Measurements from ENCODE around the gene TAAR8. TPM values are rescaled to one million over a fixed set of nuclear protein-coding genes. Genes with fewer than 3 reads are reported as not detected.
A peak's percentile ranks its signal among the peaks of the same experiment; 100 is the strongest.
"Not testable (repeated sequence)": the region's sequence is repeated elsewhere in the genome, so short reads cannot be mapped to it uniquely, and the experiment has no call there.

Gene TAAR8
- total RNA-seq, 1 experiment from 2014 or later, result not detected

DNA sequence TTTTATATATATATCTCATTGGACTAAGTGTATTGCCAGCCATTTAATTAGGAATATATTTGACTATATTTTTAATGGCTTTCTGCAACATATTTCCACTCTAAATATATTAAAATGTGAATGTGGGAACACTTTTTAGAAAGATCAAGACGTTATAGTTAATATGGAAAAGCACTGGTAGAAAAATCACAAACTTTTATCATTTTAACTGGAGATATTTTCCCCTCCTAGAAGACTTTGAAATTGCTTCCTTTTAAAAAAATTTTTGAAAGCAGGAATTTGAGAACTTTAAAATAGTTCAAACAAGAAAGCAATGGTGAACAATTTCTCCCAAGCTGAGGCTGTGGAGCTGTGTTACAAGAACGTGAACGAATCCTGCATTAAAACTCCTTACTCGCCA is 14.5 kb upstream of the TAAR8 start, which contains the start of gene TAAR9:
TAAR9 (plus strand) TSS at position 301 of the 400 bp plus-strand sequence; CDS start at position 314, 13 bp downstream.
- no peak for DNase-seq (ENCODE audit: low read depth)

DNA sequence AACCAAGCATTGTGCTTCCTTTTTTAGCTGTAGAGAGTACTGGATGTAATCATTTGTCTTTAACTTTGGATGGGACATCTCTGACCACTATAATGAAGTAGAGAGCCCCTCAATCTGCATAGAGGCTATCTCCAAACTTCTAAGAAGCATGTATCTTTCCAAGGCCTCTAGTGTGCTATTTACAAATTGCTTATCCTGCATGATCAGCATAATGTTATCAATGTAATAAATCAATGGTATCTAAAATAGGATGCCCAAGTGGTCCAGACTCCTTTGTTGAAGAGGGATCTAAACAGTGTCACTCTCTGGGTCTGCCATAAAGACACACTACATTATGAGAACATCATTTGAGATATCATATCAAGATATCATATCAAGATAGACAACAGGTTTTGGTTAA is 7.6 kb upstream of the TAAR8 start:
- DNase-seq (ENCODE audit: low read depth), result no peak

DNA sequence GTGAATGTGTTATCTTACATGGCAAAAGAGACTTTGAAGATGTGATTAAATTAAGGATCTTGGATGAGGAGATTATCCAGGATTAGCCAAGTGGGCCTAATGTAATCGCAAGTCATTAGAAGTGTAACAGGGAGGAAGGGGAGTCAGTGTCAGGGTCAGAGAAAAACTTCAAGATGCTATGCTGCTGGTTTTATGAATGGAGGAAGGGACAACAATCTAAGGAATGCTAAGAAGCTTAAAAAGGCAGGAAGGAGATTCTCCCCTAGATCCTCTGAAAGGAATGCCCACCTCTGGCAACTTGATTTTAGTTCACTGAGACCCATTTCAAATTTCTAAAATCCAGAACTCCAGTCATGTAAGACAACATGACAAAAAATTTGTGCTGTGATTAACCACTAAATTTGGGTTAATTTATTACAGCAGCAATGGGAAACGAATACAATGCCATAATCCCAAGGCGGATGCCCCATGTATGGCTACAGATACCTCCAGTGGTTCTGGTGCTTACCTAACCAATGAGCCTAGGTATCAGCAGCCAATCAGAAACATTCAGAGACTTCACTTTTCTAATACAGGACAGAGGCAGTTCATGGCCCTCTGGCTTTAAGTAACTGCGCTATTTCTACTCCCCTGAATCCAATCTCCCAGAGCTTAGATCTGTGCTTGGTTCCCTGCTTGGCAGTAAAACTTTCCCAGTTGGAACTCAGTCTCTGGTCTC is 3.6 kb upstream of the TAAR8 start:
- DNase-seq (ENCODE audit: low read depth), result no peak

DNA sequence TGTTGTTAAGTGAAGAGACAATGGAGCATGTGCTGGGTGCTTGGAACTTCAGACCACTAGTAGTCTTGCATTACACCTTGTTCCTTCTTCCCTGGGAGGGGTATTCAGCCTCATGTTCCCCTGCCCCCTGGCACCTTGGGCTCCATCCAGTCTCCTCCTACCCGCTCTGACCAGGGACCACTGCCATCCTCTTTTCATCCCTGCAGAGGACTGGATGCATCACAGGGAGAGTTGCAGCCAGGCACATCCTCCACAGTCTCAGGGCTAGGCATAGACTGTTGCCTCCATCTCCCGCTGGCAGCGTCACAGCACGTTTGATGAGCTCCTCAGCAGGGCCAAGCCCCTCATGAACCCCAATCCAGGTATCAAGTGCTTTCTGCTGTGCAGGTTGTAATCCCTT is 1.3 kb upstream of the TAAR8 start:
- no peak for DNase-seq (ENCODE audit: low read depth)

DNA sequence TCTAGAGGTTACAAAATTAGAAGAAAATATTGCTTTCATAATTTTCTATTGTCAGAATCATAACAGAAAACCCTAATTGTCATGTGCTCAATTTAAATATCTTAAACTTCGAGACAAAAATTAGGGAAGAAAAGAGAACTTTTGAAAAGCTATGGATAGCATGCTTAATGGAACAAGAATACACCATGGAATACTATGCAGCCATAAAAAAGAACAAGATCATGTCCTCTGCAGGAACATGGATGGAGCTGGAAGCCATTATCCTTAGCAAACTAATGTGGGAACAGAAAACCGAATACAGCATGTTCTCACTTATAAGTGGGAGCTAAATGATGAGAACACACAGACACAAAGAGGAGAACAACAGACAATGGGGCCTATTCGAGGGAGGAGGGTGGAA is 7.6 kb downstream of the TAAR8 start:
- DNase-seq (ENCODE audit: low read depth), result not testable (repeated sequence)

DNA sequence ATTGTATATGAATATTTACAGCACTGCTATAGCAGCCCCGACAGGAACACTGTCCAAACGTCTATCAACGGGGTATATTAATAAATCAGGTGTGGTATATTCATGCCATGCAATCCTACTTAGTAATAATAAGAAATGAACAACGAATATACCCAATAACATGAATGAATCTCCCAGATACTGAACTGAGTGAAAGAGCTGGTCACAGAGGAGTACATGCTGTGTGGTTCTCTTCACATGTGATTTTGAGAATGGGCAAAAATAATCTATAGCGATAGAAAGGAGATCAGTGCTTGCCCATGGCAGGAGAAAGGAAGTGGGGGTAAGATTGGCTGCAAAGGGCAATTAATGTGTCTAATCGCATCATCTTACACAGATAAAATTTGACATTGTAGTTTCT is 13.9 kb downstream of the TAAR8 start:
- no peak for DNase-seq (ENCODE audit: low read depth)

DNA sequence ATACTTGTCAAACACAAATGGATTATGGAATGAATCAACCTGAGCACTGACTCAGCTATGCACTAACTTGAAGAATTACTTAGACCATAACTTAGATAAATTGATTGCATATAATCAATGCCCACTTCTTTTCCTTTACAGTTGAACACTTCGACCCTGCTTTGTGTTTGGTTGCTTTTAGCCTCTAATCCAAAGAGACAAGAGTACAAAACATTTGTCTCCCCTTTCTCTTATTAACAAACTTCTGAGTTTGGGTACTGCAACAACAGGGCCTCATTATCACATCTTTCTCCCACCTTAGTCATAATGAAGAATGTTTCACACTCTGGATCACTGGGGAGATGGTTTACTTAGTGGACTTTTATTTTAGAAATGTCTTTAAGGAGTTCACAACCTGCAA is 15.1 kb downstream of the TAAR8 start:
- no peak for DNase-seq (ENCODE audit: low read depth)

DNA sequence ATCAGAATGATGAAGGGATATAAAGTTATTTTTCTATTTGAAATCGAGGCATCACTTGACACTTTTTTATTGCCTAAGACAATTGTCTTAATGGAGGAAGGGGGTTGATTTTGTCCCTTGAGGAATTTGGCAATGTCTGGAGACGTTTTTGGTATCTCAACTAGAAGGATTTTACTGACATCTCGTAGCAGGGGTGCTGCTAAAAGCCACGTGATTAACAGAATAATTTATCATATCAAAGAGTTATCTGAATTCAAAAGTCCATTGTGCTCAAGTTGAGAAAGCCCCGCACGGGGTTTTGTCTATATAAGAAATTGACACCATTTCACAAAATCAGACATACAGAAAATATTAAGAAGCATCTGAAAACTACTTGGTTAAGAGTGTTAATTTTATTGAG is 16.1 kb downstream of the TAAR8 start:
- DNase-seq (ENCODE audit: low read depth), result no peak

DNA sequence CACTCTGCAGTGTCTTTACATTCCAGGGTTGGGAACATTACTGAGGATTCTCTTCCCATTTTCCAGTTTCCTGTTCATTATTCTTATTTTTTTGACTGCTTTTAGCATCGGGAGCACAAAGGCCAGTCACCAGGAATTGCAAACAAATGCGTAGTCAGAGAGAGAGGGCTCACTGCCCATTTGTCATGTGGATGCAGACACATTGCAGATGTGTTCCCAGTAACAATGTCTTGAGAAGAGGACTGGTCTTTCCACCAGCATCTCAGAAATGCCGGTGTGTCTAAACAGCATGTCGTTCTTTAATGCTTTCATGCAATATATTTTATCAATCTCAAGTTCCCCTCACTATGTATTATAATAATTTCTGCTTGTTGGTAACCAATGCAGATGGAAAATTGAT is 16.7 kb downstream of the TAAR8 start:
- no peak for DNase-seq (ENCODE audit: low read depth)

DNA sequence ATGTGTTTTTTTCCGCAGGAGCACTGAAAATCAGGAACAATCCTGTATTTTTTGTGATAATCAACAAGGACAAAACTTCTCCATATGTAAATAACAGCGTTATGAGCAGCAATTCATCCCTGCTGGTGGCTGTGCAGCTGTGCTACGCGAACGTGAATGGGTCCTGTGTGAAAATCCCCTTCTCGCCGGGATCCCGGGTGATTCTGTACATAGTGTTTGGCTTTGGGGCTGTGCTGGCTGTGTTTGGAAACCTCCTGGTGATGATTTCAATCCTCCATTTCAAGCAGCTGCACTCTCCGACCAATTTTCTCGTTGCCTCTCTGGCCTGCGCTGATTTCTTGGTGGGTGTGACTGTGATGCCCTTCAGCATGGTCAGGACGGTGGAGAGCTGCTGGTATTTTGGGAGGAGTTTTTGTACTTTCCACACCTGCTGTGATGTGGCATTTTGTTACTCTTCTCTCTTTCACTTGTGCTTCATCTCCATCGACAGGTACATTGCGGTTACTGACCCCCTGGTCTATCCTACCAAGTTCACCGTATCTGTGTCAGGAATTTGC is 17.8 kb downstream of the TAAR8 start, which contains the start of gene TAAR6:
TAAR6 (plus strand) TSS at position 102 of the 557 bp plus-strand sequence; CDS start at position 102, 0 bp downstream.
- DNase-seq (ENCODE audit: low read depth), result no peak

DNA sequence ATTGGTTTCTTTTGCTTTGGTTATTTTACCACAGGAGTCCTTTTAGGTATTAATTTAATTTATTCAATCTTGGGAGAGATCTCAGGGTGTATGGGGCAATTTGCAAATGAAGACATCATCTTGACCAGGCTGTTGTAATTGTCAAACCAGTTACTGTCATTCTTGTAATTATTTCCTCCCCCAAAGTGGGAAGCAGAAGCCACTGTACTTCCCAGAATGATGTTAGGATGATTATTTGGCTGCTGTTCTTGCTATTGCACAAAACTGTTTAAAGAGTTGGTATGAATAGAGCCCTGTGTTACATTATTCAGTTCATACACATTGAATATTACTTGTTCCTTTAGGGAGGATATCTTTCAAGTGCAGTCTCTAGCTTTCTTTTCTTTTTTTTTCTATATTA is 19.3 kb downstream of the TAAR8 start:
- DNase-seq (ENCODE audit: low read depth), result no peak

DNA sequence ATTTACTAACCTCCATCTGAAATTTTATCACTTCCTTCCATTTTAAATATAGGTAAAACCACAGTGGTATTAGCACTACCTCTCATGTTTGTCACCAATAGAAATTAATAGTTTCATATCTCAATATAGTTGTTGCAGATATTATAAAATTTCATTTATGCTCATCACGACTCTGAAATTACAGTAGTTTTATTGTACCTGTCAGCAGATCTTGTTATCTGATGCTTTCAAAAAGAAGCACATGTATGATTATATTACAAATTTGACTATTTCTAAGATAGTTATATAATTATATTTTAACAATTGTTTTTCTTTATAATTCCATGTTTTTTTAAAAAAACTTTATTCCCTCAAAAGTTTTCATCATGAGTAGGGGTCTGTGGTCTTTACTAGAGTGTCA is 32.2 kb downstream of the TAAR8 start:
- no peak for DNase-seq (ENCODE audit: low read depth)

DNA sequence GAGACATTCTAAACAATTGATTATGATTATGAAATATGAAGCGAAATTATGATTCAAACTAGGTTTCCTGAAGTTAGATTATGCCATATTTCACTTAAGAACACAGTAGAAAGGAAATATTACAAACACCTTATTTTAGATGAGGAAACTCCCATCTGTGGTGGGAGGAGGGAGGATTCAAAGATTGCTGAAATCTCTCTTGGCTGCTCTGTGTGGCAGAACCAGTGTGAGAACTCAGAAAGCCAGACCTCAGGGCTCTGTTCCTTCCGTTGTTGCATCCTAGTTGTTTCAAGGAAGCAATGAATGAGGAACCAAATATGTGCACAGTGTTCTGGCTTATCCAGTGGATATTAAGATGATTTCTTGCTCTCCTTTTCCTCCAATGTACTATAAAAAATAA is 35.0 kb downstream of the TAAR8 start:
- DNase-seq (ENCODE audit: low read depth), result no peak

DNA sequence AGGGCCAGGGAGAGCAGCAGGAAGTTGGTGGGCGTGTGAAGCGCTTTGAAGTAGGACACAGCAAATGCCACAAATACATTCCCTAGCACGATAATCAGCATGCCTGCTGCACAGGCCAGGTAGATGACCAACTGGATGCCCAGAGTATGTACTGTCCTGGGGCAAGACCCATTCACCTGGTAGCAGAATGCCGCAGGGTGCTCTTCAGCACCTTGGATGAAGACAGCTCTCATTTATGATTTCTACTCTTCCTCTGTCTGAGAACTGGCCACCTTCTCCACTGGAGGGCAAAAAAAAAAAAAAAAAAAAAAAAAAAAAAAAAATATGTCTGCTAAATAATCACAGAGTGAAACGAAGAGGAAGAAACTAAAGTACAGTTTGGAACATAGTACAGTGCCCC is 37.0 kb downstream of the TAAR8 start, which contains the start of gene TAAR5:
TAAR5 (minus strand) TSS at position 288 of the 400 bp plus-strand sequence; CDS start at position 233, 55 bp downstream.
- DNase-seq (ENCODE audit: low read depth), result no peak

DNA sequence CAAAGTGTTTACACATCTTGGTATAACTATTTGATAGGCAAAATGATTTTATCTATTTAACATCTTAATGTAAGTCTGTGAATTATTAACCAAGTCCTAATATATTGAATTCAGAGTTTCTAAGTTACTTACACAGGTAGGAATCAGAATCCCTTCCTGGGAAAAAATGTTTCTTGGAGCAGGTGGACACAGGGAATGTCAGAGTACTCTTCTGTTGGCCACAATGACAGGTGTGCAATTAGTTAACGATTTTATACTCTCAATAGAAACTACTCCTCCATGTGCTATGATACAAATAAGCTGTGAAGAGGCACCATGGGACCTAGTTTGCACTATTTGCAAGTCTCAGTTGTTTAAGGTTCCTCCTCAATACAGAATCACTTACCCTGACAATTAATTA is 37.9 kb downstream of the TAAR8 start:
- DNase-seq (ENCODE audit: low read depth), result no peak

DNA sequence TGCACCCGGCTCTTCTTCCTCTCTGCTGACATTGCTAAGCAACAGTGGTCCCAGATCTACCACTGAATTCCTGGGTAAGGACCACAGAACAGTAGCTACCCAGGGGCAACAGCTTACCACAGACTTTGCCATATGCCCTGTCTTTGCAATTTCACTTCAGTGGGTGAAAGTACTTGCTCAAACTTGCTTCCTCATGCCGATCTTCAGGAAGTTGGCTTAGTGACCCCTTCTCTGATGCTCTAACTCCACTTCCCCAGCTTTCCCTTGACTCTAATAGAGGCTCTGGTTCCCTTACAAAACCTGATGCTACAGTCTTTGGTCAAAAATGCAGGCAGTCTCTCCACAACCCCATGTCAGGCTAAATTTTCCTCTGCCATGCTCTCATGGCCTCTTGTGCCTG is 40.4 kb downstream of the TAAR8 start:
- no peak for DNase-seq (ENCODE audit: low read depth)

DNA sequence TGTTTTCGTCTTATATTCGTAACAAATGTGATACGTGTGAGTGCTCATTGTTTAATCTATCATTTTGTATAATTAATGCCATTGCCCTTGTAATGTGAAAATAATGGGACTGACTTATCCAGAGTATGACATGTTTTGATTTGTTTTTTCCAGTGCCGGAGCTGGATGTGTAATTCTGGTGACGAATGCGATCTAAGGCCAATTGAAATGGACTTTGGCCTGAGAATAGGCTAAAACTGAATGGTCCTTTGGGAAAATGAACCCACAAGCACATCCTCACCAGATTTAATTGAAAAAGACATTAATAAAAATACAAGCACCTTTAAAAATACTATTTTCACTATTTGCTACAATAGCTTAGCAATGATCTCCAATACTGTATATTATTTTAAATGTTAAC is 43.7 kb downstream of the TAAR8 start:
- no peak for DNase-seq (ENCODE audit: low read depth)

DNA sequence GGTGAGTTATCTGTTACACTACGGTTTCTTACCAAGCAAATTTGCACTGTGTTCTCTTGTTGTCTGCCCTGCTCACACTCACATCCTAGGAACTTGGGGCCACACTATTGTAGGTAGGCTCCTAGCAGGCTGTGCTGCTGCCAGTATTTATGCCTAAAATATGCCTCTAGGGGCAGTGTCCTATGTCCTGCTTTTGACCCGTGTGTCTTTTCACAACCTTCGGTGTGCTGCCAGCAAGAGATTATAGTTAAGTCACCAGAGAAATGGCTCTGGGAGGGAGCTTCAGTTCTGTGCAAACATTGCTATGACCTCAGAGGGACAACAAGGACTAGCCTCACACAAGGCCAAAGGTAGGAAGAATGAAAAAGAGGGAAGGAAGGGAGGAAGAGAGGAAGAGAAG is 46.0 kb downstream of the TAAR8 start:
- peak; percentile 22 for DNase-seq (ENCODE audit: low read depth)

DNA sequence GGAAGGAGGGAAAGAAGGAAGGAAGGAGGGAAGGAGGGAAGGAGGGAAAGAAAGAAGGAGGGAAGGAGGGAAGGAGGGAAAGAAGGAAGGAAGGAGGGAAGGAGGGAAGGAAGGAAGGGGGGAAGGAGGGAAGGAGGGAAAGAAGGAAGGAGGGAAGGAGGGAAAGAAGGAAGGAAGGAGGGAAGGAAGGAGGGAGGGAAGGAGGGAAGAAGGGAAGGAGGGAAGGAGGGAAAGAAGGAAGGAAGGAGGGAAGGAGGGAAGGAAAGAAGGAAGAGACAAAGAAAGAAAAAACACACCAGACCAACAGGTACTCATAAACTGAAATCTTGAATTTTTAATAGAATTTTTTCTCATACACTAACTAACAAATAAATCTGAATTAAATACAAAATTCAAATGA is 48.4 kb downstream of the TAAR8 start:
- not testable (repeated sequence) for DNase-seq (ENCODE audit: low read depth)

All from HT1080 (cell line).